Endothelial cell of umbilical vein (primary cell): ENCODE results near the gene ALDH8A1. TPM values are rescaled to one million over a fixed set of nuclear protein-coding genes. Genes with fewer than 3 reads are reported as not detected.

ENCODE experiments used
- BruUV-seq: library from RNA; stranded (reverse); fragments of 400-500 nt; replicated peaks from 2 replicates; lab custom pipeline; 2021; lab: Mats Ljungman, UMichigan
- CTCF ChIA-PET: fragments of 300-600, 350-600 bp; sonication (Branson Sonifier 250); formaldehyde crosslinking; loops from one replicate; lab custom pipeline; 2021; ENCODE audit warnings: antibody characterized with exemption, inconsistent platforms; lab: Charles Lee
- POLR2A ChIA-PET: fragments of 300-600, 350-600 bp; sonication (Branson Sonifier 250); formaldehyde crosslinking; loops from one replicate; lab custom pipeline; 2021; ENCODE audit warnings: antibody characterized with exemption, inconsistent platforms; lab: Charles Lee
- DNase-seq: peaks from one replicate; pipeline ENCODE4 v3.0.0-alpha.2; 2011; ENCODE audit warnings: low read depth, low spot score
- FAIRE-seq: peaks from 2 replicates; lab custom pipeline; 2011; peaks lifted over from hg19 to GRCh38; lab: Jason Lieb, UNC
- H2AFZ ChIP-seq: 2 replicates; pipeline ENCODE4 v1.6.0; 2012; ENCODE audit warnings: low read depth, low read length, control low read depth, inconsistent platforms
- H3K27ac ChIP-seq: 2 replicates; pipeline ENCODE4 v1.5.1; 2011; ENCODE audit warnings: low read depth, mild to moderate bottlenecking, control low read depth, low read length, moderate library complexity; ENCODE audit not compliant: insufficient read depth
- H3K27me3 ChIP-seq, 2 experiments: 2 replicates each; pipeline versions ENCODE4 v1.6.0 to v1.6.1; 2011; ENCODE audit warnings: low read length in 2 of 2, mixed read lengths in 1 of 2; ENCODE audit not compliant: control insufficient read depth in 2 of 2, insufficient read depth in 2 of 2
- H3K36me3 ChIP-seq, 2 experiments: 2 replicates in 1 of 2; 3 replicates in 1 of 2; pipeline ENCODE4 v1.5.1; 2011; ENCODE audit warnings: low read length in 2 of 2, mild to moderate bottlenecking in 1 of 2, moderate library complexity in 1 of 2; ENCODE audit not compliant: control insufficient read depth in 2 of 2, insufficient read depth in 2 of 2; ENCODE audit errors: extremely low read depth in 1 of 2
- H3K4me1 ChIP-seq: 3 replicates; pipeline ENCODE4 v1.5.1; 2011; ENCODE audit warnings: mild to moderate bottlenecking, low read length; ENCODE audit not compliant: control insufficient read depth, insufficient read depth; ENCODE audit errors: extremely low read depth
- H3K4me2 ChIP-seq: 2 replicates; pipeline ENCODE4 v1.6.1; 2011; ENCODE audit warnings: low read length, control low read depth, mixed read lengths; ENCODE audit not compliant: insufficient read depth
- H3K4me3 ChIP-seq, 3 experiments: fragments of 200-600 bp in 1 of 3; sonication (generic), shearing (Covaris generic) in 1 of 3; replicated peaks in 1 of 3; 2 replicates each; pipeline ENCODE4 v1.5.1; 2011 to 2016; ENCODE audit warnings: control low read depth in 3 of 3, low read length in 3 of 3, mild to moderate bottlenecking in 2 of 3, inconsistent platforms in 1 of 3, low read depth in 1 of 3, moderate library complexity in 1 of 3; ENCODE audit not compliant: insufficient read depth in 1 of 3
- H3K79me2 ChIP-seq: 2 replicates; pipeline ENCODE4 v1.6.0; 2012; ENCODE audit warnings: low read length, inconsistent platforms; ENCODE audit not compliant: control insufficient read depth, insufficient read depth
- H3K9ac ChIP-seq: replicated peaks from 2 replicates; pipeline ENCODE3; 2011; ENCODE audit warnings: low read length, control low read depth; ENCODE audit not compliant: insufficient read depth; ENCODE audit errors: extremely low read depth
- H3K9me1 ChIP-seq: replicated peaks from 3 replicates; pipeline ENCODE4 v1.6.0; 2011; ENCODE audit warnings: mild to moderate bottlenecking, low read length; ENCODE audit not compliant: control insufficient read depth, insufficient read depth; ENCODE audit errors: extremely low read depth
- H3K9me3 ChIP-seq: replicated peaks from 2 replicates; pipeline ENCODE4 v1.5.1; 2012; ENCODE audit warnings: low read length, inconsistent platforms; ENCODE audit not compliant: control insufficient read depth, insufficient read depth
- H4K20me1 ChIP-seq: replicated peaks from 2 replicates; pipeline ENCODE3; 2011; ENCODE audit warnings: mild to moderate bottlenecking, low read length; ENCODE audit not compliant: control insufficient read depth, insufficient read depth; ENCODE audit errors: extremely low read depth
- CTCF ChIP-seq, 2 donors: IDR thresholded peaks; 1 replicate in 1 of 2; 2 replicates in 1 of 2; pipeline ENCODE4 v1.5.1; 2011; ENCODE audit warnings: low read length in 2 of 2, mild to moderate bottlenecking in 2 of 2, moderate library complexity in 2 of 2, control low read depth in 1 of 2, inconsistent platforms in 1 of 2, low read depth in 1 of 2; ENCODE audit not compliant: insufficient read depth in 1 of 2; ENCODE audit errors: extremely low read depth in 1 of 2
- EZH2 ChIP-seq: IDR thresholded peaks from 2 replicates; pipeline ENCODE4 v1.6.1; 2012; ENCODE audit warnings: borderline replicate concordance, low read depth, mild to moderate bottlenecking, moderate library complexity, low read length, inconsistent platforms; ENCODE audit not compliant: severe bottlenecking
- FOS ChIP-seq: IDR thresholded peaks from 2 replicates; pipeline ENCODE4 v1.6.1; 2011; ENCODE audit warnings: mild to moderate bottlenecking, low read length, moderate library complexity, borderline replicate concordance; ENCODE audit not compliant: insufficient read depth
- GATA2 ChIP-seq: IDR thresholded peaks from 2 replicates; pipeline ENCODE4 v1.7.0; 2011; ENCODE audit warnings: low read depth, mild to moderate bottlenecking, moderate library complexity, mixed read lengths, low read length; ENCODE audit not compliant: insufficient read length, insufficient read depth
- JUN ChIP-seq: IDR thresholded peaks from 2 replicates; pipeline ENCODE4 v1.6.1; 2011; ENCODE audit warnings: borderline replicate concordance, low read depth; ENCODE audit not compliant: insufficient read length, insufficient read depth
- MAX ChIP-seq: IDR thresholded peaks from 2 replicates; pipeline ENCODE4 v1.6.1; 2011; ENCODE audit not compliant: insufficient read depth, insufficient read length
- MYC ChIP-seq: IDR thresholded peaks from one replicate; pipeline ENCODE4 v1.6.1; 2011; ENCODE audit warnings: mild to moderate bottlenecking, low read depth, low read length
- POLR2A ChIP-seq: IDR thresholded peaks from 2 replicates; pipeline ENCODE4 v1.6.1; 2012; ENCODE audit warnings: low read depth, mild to moderate bottlenecking, control low read depth, low read length
- POLR2AphosphoS5 ChIP-seq: IDR thresholded peaks from 2 replicates; pipeline ENCODE4 v1.6.1; 2012; ENCODE audit warnings: low read depth, mild to moderate bottlenecking, control low read depth, low read length, moderate library complexity; ENCODE audit not compliant: insufficient read depth
- dilution Hi-C: fragments of 300-500 bp; cut with MboI; formaldehyde crosslinking; loops from one replicate; pipeline ENCODE4 v1.15.0; 2019; ENCODE audit warnings: low sequenced_read_pairs; ENCODE audit not compliant: extremely low pct_ligation_motif_present
- intact Hi-C: fragments of 100-400 bp; cut with micrococcal nuclease; formaldehyde crosslinking; loops from one replicate; pipeline ENCODE4 v1.10.0; 2022
- polyA plus RNA-seq, 4 experiments: library from polyadenylated mRNA; depleted of rRNA in 3 of 4; stranded (reverse) in 3 of 4; unstranded in 1 of 4; fragments of >200 nt; gene quantifications; 2 replicates each; pipeline versions ENCODE4 v1.2.1 to v1.2.3, GENCODE V29; 2011 to 2012; ENCODE audit warnings: missing spikeins in 1 of 4
- total RNA-seq: library from RNA; stranded (reverse); gene quantifications from 2 replicates; pipeline ENCODE4 v1.2.3, GENCODE V29; 2021

Gene ALDH8A1
- total and polyA plus RNA-seq, 2 donors (not counting 3 experiments of a cell fraction or from before 2014, with no cell fraction given): 0.08 to 0.95 TPM

GRCh38 chr6:134903448-134903847 is 46.5 kb downstream of the ALDH8A1 start:
- DNase-seq (no peak), FAIRE-seq (no peak)
- no TSS peak for BruUV-seq
- TF ChIP-seq CTCF (IDR thresholded peaks at IDR 0.05; ENCODE audit: extremely low read depth in 1 of 2, insufficient read depth in 1 of 2, low read depth in 1 of 2, low read length in 2 of 2) (no peak), POLR2A (no peak), JUN (no peak), POLR2AphosphoS5 (no peak), GATA2 (no peak), MYC (no peak), EZH2 (no peak), FOS (no peak), MAX (no peak)
- dilution Hi-C loops (no loop called here), intact Hi-C loops (no loop called here)
- ChIA-PET POLR2A (no interaction called here), CTCF (interaction anchor here (1.0 kb wide), 1 partner anchor 37 kb away, joined by 5 read pairs; no protein-coding TSS in a partner anchor)
- Histone ChIP-seq H3K9me1 (no peaks in the 10 kb centered on the region), H3K4me3 (no peak overlapping the region), H3K9ac (no peak overlapping the region), H3K79me2 (no peaks in the 10 kb centered on the region), H2AFZ (no peak overlapping the region), H3K27ac (no peak overlapping the region), H3K4me2 (no peak overlapping the region), H3K36me3 (no peaks in the 10 kb centered on the region), H3K27me3 (no peaks in the 10 kb centered on the region), H3K9me3 (no peaks in the 10 kb centered on the region), H3K4me1 (no peaks in the 10 kb centered on the region), H4K20me1 (no peaks in the 10 kb centered on the region)
